SKM-1 treated with dmso at 0.1 percent for 144 hours (cell line): ENCODE measurements around the gene SMIM27.
"Not testable (repeated sequence)": the region's sequence is repeated elsewhere in the genome, so short reads cannot be mapped to it uniquely, and the experiment has no call there.

Experiments
- DNase-seq: peaks from one replicate; lab custom pipeline; 2025; ENCODE audit not compliant: unreplicated experiment; lab: John Stamatoyannopoulos, UW

The SMIM27 gene

DNA sequence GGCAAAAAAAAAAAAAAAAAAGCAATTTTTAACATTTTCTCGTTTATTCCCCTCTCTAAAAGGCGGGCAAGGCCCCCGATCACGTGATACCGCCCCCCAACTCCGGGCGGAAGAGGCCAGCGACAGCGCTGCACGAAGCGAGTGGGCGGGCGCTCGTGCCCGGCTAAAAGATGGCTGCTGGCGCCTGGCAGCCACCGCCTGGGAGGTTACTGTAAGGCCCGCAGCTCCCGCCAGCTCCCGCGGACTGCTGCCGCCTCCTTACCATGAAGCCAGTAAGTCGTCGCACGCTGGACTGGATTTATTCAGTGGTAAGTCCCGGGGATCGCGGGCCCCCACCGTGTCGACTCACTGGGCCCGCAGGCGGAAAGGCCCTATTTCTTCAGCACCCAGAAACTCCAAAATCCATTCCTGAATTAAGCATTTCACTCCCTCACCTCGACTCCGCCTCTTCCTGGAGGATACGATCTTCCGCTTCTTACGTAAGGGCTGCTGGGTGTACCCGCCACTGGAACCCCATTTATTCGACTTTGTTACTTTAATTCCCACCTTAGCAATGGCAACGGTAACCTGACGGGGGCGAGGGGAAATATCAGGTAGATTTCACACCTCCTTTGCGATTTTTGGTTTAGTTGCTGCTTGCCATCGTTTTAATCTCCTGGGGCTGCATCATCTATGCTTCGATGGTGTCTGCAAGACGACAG is at the start of gene SMIM27, which contains the start of gene TOPORS:
Gene SMIM27 (plus strand): TSS at position 156 of the 701 bp plus-strand sequence. CDS start 108 bp downstream, at position 264.
Gene TOPORS (minus strand): TSS at position 415 of the 701 bp plus-strand sequence. CDS start 150 bp downstream, at position 265.
- peak; percentile 86 for DNase-seq

- no peak for DNase-seq
Observed at GRCh38 chr9:32502464-32502863, 49.7 kb upstream of the SMIM27 start.

- DNase-seq, result no peak
Observed at GRCh38 chr9:32503008-32503407, 49.1 kb upstream of the SMIM27 start.

- DNase-seq, result no peak
Observed at GRCh38 chr9:32508728-32509127, 43.4 kb upstream of the SMIM27 start.

- DNase-seq, result no peak
Observed at GRCh38 chr9:32516241-32516640, 35.9 kb upstream of the SMIM27 start.

GRCh38 chr9:32518276-32518675 is 33.9 kb upstream of the SMIM27 start:
- no peak for DNase-seq

DNA sequence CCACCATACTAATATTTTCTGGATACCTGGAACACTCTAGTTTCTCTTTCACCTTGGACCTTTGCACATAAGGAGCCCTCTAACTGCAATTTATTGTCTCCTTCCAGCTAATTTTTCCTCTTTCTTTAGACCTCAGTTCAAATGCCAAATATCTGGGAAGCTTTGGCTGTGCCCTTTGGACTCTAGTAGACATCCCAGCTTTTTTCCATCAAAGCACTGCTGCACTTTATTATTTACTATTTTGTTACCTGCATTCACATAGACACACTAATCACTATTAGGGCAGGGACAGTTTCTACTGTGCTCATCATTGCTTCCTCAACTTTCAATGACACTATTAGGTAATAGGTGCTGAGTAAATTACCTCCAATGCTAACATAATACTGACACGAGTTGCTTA is 28.2 kb upstream of the SMIM27 start:
- no peak for DNase-seq

- not testable (repeated sequence) for DNase-seq
Observed at GRCh38 chr9:32524558-32524891, 27.6 kb upstream of the SMIM27 start.

DNA sequence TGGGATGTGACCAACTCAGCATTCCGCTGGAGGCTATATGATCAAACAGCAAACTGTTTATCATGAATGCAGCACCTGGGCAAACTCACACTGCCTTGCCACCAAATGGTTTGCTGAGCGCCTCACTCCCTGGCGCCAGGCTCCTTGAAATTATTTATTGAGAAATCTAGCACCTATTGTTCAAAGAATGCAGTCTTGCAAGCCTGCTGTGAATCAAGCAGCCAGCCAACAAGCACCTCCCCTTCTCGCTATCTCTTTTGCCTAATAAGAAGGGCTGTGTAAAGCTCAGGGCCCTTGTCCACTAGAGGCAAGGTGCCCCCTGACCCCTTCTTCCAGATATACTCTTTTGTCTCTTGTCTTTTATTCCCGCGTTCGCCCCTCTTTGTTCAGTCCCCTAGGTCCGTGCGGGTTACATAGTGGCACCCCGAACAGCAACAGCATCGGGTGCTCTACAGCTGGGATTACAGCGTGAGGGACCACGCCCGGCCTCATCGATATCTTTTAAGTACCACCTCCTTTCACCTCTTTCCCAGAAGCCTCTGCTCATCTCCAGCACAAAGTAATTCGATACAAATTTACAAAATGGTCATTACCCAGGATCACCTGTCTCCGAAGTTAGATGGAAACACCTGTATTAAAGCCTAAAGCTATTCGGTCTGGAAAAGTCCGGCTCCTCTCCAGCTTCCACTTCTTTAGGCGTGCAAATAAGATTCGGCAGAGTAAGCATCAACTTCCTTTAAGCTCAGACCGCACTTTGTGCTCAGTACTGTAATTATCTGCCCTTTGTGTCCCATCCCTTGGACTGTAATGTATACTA is 27.0 kb upstream of the SMIM27 start:
- DNase-seq, result peak; percentile 33

- DNase-seq, result no peak
Observed at GRCh38 chr9:32525709-32526030, 26.5 kb upstream of the SMIM27 start.

DNA sequence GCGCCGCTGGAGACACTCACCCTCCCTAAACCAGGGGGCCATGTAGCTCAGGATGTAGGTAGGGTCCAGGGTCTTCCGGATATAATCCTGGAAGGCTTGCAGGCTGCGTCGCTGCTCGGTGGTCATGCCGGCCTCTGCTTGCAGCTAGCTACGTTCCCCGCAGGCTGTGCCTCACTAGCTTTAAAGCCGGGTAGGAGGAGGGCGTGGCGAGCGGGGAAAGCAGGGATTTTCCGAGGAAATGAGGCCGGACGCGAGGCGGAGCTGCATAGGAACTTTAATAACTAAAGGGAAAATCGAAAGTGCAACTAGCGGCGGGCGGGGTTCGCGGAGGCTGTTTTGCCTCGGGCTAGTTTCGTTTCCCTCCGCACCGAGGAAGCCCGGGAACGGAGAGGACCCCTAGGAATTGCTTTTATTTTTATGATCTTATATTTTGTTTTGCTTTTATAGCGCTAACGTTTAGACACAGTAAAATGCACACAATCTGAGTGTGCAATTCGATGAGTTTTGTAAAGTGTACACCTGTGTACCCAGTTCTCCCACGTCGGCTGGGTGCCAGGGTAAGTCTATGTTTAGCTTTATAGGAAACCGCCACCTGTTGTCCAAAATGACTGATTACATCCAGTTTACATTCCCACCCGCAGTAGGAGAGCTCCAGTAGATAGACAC is 26.0 kb upstream of the SMIM27 start, which contains the start of gene RIGI:
Gene RIGI (minus strand): TSS at position 156 of the 666 bp plus-strand sequence. CDS start 30 bp downstream, at position 126.
- DNase-seq, result peak; percentile 75

DNA sequence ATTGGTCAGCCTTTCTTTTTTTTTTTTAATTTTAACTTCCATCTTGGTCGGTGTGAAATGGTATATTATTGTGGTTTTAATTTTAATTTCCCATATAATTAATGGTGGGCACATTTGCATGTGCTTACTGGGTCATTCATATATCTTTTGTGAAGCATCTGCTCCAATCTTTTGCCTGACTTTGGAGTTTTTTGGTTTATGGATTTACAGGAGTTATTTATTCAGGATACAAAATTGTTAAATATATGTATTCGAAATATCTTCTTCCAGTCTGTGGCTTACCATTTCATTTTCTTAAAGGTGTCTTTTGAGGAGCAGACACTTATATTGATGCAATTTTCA is 25.4 kb upstream of the SMIM27 start:
- no peak for DNase-seq

- no peak for DNase-seq
Observed at GRCh38 chr9:32533336-32533735, 18.8 kb upstream of the SMIM27 start.

- no peak for DNase-seq
Observed at GRCh38 chr9:32533816-32534215, 18.3 kb upstream of the SMIM27 start.

GRCh38 chr9:32543047-32543446 is 9.1 kb upstream of the SMIM27 start:
- no peak for DNase-seq

- DNase-seq, result no peak
Observed at GRCh38 chr9:32545884-32546283, 6.2 kb upstream of the SMIM27 start.

DNA sequence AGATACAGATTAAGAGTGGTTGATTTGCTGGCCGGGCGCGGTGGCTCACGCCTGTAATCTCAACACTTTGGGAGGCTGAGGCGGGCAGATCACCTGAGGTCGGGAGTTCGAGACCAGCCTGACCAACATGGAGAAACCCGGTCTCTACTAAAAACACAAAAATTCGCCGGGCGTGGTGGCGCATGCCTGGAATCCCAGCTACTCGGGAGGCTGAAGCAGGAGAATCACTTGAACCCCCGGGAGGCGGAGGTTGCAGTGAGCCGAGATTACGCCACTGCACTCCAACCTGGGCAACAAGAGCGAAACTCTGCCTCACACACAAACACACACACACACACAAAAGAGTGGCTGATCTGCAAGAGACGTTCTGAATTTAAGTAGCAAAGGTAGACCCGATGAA is 3.9 kb upstream of the SMIM27 start:
- not testable (repeated sequence) for DNase-seq

DNA sequence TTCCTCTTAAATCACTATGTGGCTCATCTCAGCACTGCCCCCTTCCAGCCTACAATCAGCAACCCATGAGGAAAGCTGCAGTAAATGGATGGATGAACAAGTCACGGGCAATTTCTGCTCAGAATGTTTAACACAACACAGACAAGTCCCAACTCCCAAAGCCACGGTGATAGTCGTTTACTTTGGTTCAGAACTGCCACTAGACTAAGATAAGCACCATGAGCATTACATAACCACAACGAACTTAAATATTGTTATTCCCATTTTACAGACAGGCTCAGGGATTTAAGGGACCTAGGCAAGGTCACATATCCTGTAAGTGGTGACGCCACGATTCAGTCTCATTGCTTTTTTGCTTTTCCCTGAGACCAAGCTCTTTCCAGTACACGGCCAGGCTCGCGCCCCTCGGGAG is 2.0 kb upstream of the SMIM27 start:
- no peak for DNase-seq

GRCh38 chr9:32550562-32551275 is 1.4 kb upstream of the SMIM27 start:
- DNase-seq, result peak; percentile 48

DNA sequence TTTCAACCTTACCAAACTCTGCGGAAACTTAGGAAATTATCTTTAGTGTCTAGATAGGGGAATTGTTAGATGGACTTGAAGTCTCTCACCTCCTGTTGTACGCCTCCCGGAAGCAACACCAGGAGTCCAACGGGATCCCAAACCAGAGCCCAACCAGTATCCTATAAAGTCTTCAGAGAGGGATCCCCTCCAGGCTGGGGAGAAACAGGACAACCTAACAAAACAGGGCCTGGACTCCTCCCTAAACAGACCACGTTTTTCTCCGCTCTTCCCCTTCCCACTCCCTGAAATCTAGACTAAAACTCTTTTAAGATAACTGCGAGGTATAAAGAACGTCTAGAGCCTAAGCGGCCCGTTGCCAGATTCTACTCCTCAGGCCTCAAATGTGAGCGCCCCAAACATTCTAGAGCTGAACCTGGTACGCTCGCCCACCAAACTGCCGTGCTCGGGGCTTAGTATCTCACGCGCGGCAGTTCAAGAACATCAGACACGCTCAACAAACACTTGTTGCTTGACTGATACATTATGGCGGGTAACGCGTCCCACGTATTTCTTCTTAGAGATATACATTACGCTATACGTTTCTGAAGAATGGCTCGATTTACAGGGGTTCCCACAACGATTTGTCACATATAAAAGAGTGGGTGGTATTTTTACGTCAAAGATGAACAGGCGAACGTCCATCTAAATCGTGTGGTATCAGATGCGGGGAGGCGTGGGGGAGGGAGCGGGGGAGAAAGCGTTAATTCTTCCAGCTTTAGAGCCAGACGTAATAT is 663 bp upstream of the SMIM27 start:
- peak; percentile 36 for DNase-seq
